Measurements from ENCODE around the gene MAPK8IP2. TPM values are rescaled to one million over a fixed set of nuclear protein-coding genes. Genes with fewer than 3 reads are reported as not detected.

The MAPK8IP2 gene
- total and polyA plus RNA-seq, 2 of the 13 experiments (the other 11 are each of a cell fraction or from before 2014, with no cell fraction given), result 1.3 to 2.6 TPM

DNA sequence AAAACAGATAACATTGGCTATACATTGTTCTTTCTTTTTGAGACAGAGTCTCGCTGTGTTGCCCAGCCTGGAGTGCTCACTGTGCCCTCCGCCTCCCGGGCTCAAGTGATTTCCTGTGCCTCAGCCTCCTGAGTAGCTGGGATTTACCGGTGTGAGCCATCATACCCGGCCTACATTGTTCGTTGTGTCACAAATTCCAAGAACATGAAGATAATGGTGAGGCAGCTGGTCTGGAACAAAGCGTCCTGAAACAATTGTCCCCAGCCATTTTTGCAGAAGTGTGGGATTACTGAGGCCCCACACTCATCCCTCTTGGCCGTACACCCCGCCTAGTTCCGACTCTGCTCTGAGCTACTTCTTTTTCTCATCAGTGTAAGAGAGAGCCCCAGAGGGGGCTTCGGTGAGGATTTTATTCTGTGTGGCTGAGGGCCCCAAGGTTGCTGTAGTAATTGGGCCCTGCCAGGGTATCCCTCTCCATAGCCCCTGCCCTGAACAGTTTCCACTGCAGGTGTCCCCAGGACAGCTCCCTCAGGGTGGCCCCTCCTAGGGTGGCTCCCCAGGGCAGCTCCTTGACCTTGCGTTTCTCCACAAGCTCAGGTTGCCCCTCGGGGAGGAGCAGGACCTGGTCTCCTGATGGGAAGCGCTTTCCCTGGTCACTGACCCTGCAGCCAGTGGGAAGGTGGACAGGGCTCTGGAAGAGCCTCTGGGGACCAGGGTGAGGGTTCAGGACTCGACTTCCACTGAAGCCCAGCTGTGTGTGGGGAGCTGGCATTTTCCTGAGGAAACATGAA, 40.5 kb downstream of the MAPK8IP2 start (continued):
- TF ChIP-seq SNAI1 (CRISPR knock-in tag; IDR thresholded peaks at IDR 0.05; ENCODE audit: borderline replicate concordance) (no peak), ARNT2 (CRISPR knock-in tag; IDR thresholded peaks at IDR 0.05; ENCODE audit: low read depth) (0 out of 2 replicates have a peak, but pooled peaks have one; percentile 21), AGO2 (optimal IDR thresholded peaks at IDR 0.05; ENCODE audit: low read depth, low read length) (no peak), ZNF121 (CRISPR knock-in tag; IDR thresholded peaks at IDR 0.05) (peak; percentile 97), ZMYM3 (CRISPR knock-in tag; IDR thresholded peaks at IDR 0.05) (0 out of 2 replicates have a peak, but pooled peaks have one; percentile 4), ZNF816 (CRISPR knock-in tag; IDR thresholded peaks at IDR 0.05; ENCODE audit: borderline replicate concordance) (no peak), ZNF737 (CRISPR knock-in tag; IDR thresholded peaks at IDR 0.05; ENCODE audit: borderline replicate concordance) (no peak), ZC3H4 (CRISPR knock-in tag; IDR thresholded peaks at IDR 0.05; ENCODE audit: borderline replicate concordance) (0 out of 2 replicates have a peak, but pooled peaks have one; percentile 29), MTA3 (CRISPR knock-in tag; IDR thresholded peaks at IDR 0.05) (no peak), MAF1 (CRISPR knock-in tag; IDR thresholded peaks at IDR 0.05; ENCODE audit: borderline replicate concordance) (no peak), KDM1A (CRISPR knock-in tag; IDR thresholded peaks at IDR 0.05) (no peak), TBP (CRISPR knock-in tag; IDR thresholded peaks at IDR 0.05) (no peak), ZNF772 (CRISPR knock-in tag; IDR thresholded peaks at IDR 0.05) (no peak), SIX4 (CRISPR knock-in tag; IDR thresholded peaks at IDR 0.05) (no peak)
- TF ChIP-seq, protein P1, sequence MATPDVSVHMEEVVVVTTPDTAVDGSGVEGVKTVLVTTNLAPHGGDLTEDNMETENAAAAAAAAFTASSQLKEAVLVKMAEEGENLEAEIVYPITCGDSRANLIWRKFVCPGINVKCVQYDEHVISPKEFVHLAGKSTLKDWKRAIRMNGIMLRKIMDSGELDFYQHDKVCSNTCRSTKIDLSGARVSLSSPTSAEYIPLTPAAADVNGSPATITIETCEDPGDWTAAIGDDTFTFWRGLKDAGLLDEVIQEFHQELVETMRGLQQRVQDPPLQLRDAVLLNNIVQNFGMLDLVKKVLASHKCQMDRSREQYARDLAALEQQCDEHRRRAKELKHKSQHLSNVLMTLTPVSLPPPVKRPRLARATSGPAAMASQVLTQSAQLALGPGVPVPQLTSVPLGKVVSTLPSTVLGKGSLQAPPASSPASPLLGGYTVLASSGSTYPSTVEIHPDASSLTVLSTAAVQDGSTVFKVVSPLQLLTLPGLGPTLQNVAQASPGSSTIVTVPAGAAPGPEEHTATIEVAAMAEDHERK (CRISPR knock-in tag; IDR thresholded peaks at IDR 0.05; ENCODE audit: low read depth), result no peak
- TF ChIP-seq, protein P2, sequence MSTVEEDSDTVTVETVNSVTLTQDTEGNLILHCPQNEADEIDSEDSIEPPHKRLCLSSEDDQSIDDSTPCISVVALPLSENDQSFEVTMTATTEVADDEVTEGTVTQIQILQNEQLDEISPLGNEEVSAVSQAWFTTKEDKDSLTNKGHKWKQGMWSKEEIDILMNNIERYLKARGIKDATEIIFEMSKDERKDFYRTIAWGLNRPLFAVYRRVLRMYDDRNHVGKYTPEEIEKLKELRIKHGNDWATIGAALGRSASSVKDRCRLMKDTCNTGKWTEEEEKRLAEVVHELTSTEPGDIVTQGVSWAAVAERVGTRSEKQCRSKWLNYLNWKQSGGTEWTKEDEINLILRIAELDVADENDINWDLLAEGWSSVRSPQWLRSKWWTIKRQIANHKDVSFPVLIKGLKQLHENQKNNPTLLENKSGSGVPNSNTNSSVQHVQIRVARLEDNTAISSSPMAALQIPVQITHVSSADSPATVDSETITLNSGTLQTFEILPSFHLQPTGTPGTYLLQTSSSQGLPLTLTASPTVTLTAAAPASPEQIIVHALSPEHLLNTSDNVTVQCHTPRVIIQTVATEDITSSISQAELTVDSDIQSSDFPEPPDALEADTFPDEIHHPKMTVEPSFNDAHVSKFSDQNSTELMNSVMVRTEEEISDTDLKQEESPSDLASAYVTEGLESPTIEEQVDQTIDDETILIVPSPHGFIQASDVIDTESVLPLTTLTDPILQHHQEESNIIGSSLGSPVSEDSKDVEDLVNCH (CRISPR knock-in tag; IDR thresholded peaks at IDR 0.05), result no peak
- TF ChIP-seq, protein P3, sequence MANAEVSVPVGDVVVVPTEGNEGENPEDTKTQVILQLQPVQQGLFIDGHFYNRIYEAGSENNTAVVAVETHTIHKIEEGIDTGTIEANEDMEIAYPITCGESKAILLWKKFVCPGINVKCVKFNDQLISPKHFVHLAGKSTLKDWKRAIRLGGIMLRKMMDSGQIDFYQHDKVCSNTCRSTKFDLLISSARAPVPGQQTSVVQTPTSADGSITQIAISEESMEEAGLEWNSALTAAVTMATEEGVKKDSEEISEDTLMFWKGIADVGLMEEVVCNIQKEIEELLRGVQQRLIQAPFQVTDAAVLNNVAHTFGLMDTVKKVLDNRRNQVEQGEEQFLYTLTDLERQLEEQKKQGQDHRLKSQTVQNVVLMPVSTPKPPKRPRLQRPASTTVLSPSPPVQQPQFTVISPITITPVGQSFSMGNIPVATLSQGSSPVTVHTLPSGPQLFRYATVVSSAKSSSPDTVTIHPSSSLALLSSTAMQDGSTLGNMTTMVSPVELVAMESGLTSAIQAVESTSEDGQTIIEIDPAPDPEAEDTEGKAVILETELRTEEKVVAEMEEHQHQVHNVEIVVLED (CRISPR knock-in tag; IDR thresholded peaks at IDR 0.05; ENCODE audit: borderline replicate concordance), result no peak
- TF ChIP-seq, protein P4, sequence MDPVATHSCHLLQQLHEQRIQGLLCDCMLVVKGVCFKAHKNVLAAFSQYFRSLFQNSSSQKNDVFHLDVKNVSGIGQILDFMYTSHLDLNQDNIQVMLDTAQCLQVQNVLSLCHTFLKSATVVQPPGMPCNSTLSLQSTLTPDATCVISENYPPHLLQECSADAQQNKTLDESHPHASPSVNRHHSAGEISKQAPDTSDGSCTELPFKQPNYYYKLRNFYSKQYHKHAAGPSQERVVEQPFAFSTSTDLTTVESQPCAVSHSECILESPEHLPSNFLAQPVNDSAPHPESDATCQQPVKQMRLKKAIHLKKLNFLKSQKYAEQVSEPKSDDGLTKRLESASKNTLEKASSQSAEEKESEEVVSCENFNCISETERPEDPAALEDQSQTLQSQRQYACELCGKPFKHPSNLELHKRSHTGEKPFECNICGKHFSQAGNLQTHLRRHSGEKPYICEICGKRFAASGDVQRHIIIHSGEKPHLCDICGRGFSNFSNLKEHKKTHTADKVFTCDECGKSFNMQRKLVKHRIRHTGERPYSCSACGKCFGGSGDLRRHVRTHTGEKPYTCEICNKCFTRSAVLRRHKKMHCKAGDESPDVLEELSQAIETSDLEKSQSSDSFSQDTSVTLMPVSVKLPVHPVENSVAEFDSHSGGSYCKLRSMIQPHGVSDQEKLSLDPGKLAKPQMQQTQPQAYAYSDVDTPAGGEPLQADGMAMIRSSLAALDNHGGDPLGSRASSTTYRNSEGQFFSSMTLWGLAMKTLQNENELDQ (CRISPR knock-in tag; IDR thresholded peaks at IDR 0.05; ENCODE audit: borderline replicate concordance), result no peak
- TF ChIP-seq, protein P5, sequence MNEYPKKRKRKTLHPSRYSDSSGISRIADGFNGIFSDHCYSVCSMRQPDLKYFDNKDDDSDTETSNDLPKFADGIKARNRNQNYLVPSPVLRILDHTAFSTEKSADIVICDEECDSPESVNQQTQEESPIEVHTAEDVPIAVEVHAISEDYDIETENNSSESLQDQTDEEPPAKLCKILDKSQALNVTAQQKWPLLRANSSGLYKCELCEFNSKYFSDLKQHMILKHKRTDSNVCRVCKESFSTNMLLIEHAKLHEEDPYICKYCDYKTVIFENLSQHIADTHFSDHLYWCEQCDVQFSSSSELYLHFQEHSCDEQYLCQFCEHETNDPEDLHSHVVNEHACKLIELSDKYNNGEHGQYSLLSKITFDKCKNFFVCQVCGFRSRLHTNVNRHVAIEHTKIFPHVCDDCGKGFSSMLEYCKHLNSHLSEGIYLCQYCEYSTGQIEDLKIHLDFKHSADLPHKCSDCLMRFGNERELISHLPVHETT (CRISPR knock-in tag; conservative IDR thresholded peaks at IDR 0.05), result no peak
